Activated CD4-positive, alpha-beta T cell treated with anti-CD3 and anti-CD28 coated beads for 1 hour (primary cell): ENCODE data around the gene MYO7B.

Experiments
- DNase-seq: peaks from one replicate; pipeline ENCODE4 v3.0.0-alpha.2; 2020

MYO7B gene

GRCh38 chr2:127590386-127591190 lies 55.1 kb downstream of the MYO7B start:
- DNase-seq, result no peak

DNA sequence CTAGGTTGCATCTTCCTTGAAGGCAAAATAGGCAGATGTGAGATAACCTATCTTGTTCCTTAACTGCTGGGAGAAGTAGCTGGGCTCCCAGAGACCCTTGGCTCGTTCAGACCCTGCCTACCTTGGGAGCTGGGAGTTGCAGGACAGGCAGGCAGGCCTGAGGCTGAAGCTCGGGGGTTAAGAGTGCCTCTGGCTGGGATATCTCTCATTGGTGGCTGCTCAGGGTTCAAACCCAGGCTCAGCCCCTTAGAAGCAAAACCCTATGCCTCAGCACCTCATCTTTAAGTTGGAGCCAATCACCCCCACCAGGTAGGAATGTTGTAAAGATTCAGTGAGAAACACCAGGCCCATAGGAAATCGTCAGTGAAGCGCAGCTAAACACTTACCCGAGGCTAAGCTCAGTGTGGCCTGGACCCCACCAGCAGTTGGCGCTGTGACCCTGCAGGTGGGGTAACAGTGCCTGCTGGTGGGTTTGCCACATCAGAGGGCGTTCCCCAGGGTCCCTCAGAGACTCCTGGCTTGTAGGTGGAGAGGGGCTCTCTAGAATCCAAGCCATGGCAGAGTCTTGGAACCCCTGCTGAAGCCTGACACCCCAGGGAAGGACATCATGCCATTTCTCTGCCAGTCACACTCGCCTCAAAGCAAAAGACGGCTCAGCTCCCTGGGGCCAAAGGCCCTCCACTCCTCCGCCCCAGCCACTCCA lies 55.9 kb downstream of the MYO7B start:
- DNase-seq, result peak; percentile 55

DNA sequence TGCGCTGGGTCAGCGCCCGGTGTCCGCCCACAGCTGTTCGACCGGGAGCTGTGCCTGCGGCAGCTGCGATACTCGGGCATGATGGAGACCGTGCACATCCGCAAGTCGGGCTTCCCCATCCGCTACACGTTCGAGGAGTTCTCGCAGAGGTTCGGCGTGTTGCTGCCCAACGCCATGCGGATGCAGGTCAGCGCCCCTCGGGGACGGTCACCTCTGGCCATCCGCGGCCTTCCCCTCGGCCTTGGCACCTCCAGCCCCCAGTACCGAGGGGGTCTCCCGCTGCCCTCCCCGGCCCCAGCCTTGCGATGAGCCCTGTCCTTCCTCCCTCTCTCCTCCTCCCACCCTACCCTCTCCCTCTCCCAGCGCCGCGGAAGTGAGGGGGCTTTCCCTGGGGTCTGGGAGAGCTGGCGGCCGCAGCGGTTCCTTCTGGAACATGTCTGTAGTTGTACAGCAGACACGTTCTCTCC lies 57.3 kb downstream of the MYO7B start:
- no peak for DNase-seq

DNA sequence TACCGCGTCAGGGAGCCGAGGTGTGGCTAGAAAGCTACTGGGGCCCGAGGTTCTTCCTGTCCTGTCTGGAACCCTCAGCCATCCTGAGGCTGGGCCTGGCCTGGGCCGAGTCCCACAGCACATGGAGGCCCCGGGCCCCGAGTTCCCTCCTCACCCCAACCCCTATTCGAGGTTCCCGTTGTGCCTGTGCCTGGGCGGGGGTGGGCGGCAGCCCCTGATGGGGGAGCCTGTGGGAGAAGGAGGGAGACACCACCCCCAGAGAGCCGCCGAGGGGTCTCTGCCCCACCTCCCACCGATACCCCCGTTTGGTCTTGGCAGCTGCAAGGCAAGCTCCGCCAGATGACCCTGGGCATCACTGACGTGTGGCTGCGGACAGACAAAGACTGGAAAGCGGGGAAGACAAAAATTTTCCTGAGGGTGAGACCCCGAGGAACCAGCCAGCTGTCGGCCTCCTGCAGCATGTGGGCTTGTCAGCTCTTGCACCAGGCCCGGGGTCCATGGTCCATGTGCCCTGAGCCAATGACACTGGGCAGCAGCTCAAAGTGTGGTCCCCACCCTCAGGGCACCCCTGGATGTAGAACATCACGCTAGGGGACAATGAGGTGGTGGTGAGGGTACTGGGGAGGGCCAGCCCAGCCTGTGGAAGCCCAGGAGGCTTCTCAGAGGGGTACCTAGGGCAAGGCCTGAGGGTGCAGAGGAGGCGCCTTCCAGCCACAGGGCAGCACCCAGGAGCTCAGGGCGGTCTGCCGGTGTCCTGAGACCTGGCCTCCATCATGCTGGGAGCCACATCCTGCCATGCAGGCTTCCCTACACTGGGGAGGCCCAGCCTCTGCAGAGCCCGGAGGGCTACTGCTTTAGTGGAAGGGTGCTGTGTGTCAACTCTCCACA lies 58.0 kb downstream of the MYO7B start:
- DNase-seq, result no peak

DNA sequence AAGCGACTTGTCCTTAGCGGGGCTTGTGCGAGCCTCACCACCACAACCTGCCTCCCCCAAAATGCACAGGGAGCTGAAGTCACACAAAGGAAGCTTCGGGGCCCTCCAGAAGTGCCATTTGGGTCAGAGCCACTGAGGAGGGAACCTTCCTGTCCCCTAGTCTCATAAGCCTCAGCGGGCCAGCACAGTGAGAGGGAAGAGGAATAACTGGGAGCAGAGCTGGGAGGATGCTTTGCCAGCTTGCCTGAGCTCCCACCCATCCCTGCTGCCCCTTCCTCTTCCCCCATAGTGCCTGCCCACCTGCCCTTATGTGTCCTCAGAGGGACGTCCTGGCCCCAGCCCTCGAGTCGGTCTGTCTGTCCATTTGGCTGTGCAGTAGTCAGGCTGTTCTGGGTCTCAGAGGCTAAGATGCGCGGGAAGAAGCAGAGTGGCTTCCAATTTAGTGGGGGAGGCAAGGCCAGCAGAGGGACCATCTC lies 58.7 kb downstream of the MYO7B start:
- no peak for DNase-seq

DNA sequence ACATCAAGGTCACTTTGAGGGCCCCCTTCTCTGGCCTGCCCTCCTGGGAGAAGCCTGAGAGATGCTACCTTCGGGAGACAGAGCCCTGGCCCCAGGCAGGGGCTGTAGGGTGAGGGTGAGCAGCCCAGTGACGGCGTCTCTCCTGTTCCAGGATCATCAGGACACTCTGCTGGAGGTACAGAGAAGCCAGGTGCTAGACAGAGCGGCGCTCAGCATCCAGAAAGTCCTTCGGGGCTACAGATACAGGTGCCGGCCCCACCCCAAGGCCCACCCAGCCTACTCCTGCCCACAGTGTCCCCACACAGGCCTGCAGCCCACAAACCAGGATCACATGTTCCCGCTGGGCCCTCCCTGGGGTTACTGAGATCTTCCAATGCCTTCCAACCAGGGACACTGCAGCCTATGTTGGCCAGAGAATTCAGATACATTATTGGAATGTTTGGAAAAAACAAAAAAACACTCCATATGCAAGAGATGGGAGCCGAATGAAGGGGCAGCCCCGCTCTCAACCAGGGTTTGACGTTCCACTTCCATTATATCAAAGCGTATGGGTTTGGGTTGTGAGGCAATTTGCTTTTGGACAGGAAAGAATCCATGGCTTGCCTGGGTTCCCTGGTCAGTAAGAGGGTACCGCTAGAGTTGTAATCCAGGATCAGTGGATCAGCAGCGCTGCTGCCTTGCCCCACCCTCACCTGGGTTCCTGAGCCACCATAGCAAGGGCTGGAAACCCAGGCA lies 61.0 kb downstream of the MYO7B start:
- DNase-seq, result no peak

DNA sequence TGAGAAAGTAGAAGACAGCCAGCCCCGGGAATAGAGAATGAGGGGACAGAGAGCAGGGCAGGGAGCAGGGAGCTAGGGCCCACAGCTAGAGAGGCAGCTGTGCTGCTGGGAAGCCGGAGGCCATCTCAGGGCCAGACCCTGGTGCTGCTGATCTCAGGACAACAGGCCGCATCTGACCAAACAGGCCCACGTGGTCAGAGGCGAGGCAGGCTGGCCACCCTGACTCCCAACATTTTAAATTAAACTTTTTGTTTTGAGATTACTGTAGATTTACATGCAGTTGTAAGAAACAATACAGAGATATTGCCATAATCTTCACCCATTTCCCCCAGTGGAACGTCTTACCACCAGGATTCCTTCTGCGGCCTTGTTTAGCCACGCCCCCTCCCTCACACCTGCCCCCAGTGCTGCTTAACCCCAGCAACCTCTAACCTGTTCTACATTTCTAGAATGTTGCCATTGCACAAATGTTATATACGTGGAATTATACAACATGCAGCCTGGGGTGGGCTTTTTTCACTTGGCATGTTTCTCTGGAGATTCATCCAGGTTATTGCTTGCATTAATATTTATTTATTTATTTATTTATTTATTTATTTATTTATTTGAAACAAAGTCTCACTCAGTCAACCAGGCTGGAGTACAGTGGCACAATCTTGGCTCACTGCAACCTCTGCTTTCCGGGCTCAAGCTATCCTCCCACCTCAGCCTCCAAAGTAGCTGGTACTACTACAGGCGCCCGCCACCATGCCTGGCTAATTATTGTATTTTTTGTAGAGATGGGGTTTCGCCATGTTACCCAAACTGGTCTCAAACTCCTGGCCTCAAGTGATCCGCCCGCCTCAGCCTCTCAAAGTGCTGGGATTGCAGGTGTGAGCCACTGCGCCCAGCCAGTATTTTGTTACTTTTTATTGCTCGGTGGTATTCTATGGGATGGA lies 61.8 kb downstream of the MYO7B start:
- DNase-seq, result no peak

- peak; percentile 1 for DNase-seq
Measured at GRCh38 chr2:127597984-127598380, 62.5 kb downstream of the MYO7B start.

DNA sequence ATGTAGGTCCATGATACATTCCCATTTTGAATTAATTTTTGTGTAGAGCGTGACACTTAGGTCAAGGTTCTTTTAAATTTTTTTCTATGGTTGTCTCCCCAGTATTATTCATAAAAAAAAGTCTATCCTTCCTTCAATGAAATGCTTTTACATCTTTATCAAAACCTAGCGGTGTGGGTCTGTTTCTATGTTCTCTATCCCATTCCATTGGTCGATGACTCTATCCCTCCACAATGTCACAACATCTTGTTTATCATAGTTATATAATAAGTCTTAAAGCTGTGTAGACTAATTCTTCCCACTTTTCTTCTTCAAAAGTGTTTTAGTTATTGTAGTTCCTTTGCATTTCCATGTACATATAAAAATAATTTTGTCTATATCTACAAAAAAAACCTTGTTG lies 63.2 kb downstream of the MYO7B start:
- no peak for DNase-seq

DNA sequence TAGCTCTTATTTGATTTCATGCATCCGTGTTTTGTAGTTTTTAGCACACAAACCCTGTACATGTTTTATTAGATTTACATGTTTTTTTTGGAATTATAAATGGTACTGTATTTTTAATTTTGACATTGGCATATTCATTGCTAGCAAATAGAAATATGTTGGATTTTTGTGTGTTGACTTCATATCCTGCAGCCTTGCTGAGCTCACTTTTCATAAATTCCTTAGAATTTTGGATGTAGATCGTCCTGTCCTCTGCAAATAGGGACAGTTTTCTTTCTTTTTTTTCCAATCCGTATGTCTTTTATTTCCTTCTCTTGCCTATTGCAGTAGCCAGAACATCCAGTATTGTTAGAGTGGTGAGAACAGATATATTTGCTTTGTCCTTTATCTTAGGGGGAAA lies 63.7 kb downstream of the MYO7B start:
- DNase-seq, result no peak

DNA sequence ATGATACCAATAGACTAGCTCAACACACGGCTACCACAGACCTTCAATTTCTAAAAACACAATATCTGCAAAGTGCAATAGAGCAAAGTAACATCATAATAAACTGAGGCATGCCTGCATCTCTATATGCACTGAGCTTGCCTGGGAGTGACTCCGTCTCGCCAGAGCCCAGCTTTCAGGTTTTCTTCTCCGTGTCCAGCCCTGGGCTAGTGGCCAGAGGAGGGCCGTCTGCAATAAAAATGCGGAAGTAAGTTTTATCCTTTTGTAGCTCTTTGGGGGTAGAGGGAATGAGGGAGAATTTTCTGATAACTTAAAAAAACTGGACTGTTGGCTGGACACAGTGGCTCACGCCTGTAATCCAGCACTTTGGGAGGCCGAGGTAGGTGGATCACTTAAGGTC lies 69.5 kb downstream of the MYO7B start:
- DNase-seq, result no peak

GRCh38 chr2:127605691-127606263 lies 70.3 kb downstream of the MYO7B start:
- no peak for DNase-seq

GRCh38 chr2:127606625-127607398 lies 71.3 kb downstream of the MYO7B start:
- no peak for DNase-seq

DNA sequence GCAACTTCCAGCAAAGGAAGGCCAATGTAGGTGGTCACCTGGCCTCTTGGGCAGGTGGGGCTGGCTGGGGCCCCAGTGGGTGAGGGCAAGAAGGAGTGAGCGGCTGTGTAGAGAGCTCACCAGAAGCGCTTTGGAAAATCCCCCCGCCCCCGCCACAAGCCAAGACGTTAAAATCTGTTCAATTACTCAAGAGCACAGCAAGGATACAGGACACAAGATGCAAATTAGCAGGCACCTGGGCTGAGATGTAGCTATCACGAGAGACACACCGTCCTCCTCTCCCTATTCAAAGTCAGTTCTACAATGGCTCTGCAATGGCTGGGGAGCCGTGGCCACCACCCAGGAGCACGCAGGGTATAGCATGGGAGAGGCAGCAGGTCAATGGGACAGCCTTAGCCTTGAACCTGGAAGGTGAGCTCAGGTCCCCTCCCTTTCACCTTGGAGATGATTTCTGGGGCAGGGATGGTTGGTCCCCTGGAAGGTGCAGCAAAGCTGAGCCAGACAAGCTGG lies 72.0 kb downstream of the MYO7B start:
- DNase-seq, result no peak

DNA sequence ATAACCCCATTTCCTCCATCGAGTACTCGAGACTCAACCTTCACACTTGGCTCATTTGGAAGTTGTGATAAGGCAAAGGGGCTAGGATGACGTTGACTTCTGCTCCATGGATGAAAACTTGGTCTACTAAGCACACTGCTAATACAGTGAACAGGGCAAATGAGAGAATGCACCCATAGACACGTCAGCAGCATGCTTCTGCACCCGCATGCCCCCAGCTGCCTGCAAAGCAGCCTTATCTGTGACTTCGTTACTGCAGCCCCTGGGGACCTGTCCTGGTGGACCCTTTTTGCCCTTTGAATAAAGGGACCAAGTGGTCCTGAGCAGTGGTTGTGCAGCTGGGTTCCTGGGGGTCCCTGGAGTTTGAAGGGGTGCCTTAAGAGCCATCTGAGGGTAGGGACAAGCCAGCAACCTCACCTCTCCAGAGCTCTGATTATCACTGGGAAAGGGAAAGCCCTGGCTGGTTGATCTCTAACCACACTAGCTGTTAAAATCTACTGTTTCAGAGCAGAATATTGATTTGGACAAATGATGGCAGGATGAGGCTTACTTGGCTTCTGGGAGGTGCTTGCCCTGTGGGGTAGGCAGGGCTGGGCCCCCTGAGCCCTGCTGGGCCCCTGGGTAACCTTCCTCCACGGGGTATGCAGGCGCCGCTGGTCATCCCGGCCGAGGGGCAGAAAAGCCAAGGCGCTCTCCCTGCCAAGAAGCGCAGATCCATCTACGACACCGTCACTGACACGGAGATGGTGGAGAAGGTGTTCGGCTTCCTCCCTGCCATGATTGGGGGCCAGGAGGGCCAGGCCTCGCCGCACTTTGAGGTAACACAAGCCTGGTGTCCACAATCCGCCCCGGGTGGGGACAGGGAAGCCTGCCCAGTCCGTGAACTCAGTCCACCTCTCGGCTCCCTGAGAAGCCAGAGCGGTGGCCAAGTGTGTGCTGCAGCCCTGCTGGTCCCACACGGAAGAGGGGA lies 72.9 kb downstream of the MYO7B start:
- no peak for DNase-seq

DNA sequence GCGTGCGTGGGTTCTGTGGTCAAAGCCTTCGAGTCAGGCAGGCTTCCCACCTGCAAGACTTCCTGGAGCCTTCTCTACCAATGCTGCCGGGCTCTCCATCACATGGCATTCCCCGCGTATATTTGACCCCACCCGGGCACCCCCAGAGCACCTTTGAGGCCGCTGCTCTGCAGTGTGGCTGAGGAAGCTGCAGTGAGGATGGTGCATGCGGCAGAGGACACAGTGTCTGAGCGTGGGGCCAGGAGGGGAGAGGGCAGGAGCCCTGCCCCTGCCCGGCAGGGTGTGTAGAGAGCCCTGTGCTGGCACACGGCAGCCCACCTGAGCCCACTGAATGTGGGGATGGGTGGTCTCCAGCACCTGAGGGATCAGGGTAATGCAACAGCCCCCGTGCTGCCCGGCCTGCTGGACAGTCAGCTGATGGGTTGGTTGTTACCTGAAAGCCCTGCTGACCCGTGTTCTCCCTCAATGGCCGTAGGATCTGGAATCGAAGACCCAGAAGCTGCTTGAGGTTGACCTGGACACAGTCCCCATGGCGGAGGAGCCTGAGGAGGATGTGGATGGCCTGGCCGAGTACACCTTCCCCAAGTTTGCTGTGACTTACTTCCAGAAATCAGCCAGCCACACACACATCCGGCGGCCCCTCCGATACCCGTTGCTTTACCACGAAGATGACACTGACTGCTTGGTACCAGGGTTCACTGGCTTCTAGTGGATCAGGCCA lies 73.7 kb downstream of the MYO7B start:
- DNase-seq, result no peak

GRCh38 chr2:127609818-127610217 lies 74.3 kb downstream of the MYO7B start:
- peak; percentile 2 for DNase-seq

- no peak for DNase-seq
Measured at GRCh38 chr2:127610561-127610960, 75.1 kb downstream of the MYO7B start.
